ENCODE results near the gene SSX1.
"Not testable (repeated sequence)": the region's sequence is repeated elsewhere in the genome, so short reads cannot be mapped to it uniquely, and the experiment has no call there.

The SSX1 gene, protein sequence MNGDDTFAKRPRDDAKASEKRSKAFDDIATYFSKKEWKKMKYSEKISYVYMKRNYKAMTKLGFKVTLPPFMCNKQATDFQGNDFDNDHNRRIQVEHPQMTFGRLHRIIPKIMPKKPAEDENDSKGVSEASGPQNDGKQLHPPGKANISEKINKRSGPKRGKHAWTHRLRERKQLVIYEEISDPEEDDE

DNA sequence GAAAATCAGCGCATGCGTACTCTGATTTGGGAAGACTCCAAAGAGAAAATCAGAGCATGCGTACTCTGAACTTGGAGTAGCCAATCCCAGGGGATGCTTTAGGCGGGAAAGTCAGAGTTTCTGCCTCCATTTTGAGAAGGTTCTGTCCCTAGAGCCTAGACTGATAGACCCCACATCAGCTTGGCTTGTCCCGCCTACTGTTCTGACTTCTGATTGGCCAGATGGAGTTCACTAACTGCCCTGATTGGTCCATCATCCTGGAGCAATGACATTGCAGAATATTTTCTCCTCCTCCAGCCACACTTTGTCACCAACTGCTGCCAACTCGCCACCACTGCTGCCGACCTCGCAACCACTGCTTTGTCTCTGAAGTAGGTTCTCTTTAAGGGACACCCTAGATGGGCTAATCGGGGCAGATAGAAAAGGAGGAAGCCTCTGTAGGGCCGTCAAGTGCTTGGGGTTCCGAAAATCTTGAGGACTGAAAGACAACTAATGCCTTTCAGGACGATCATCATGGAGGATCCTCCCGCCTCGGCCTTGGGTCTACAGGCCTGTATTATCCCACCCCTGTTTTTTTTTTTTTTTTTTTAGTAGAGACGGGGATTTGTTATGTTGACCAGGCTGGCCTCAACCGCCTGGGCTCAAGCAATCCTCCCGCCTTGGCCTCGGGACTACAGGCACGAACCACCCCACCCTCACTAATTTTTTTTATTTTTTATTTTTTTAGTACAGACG lies at the start of gene SSX1:
SSX1 (plus strand) TSS at position 331 of the 735 bp plus-strand sequence. CDS start 1,850 bp downstream, outside the sequence.
- not testable (repeated sequence) for DNase-seq

DNA sequence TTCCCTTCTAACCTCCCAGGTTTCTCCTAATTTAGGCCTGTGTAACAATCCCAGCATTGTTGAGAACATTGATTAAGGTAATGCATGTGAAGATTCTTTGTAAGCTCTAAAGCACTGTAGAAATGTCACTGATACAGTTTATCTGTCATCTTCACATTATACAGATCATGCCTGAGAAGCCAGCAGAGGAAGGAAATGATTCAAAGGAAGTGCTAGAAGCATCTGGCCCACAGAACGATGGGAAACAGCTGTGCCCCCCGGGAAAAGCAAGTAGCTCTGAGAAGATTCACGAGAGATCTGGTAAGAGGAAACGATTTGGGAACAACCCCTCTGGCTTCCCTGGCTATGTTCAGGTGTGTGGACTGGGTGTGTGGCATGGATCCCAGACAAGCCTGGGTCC lies 40.9 kb upstream of the SSX1 start:
- not testable (repeated sequence) for DNase-seq

DNA sequence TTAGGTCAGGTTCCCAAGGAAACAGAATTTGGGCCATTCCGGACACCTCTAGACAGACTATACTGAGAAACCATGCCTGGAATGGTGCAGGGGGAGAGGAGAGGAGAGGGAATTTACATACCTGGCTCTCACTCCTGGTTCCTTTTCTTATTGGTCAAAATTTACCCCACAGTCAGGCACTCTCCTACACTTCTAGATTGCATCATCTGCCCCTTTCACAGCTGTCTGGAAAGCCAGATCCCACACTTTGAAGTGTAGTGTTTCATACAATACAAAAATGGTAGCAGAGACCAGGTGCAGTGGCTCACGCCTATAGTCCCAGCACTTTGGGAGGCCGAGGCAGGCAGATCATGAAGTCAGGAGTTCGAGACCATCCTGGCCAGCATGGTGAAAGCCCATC lies 31.0 kb upstream of the SSX1 start:
- DNase-seq: not testable (repeated sequence)

DNA sequence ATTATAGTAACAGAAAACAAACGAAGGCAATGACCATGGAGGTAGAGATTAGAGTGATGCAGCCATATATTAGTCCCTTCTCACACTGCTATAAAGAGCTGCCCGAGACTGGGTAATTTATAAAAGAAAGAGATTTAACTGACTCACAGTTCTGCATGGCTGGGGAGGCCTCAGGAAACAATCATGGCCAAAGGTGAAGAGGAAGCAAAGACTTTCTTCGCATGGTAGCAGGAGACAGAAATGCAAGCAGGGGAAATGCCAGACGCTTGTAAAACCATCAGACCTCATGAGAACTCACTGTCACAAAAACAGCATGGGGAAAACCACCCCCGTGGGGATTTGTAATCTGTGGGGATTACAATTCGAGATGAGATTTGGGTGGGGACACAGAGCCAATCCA lies 2.2 kb upstream of the SSX1 start:
- not testable (repeated sequence) for DNase-seq

DNA sequence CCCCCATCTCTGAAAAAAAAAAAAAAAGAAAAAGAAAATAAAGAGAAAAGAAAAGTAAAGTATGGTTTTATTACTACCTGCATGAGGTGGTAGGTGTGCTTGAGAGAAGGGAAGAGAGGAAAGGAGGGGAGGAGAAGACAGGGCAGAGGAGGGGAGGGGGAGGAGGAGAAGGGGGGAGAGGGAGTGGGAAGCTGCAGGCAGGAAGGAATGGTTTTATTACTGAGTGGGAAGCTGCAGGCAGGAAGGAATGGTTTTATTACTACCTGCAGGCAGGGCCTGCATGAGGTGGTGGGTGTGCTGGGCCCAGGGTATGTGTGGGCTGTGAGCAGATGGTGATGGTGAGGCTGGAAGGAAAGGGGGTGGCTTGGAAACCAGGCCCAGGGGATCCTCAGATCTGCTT lies 19.2 kb downstream of the SSX1 start:
- DNase-seq: not testable (repeated sequence)

DNA sequence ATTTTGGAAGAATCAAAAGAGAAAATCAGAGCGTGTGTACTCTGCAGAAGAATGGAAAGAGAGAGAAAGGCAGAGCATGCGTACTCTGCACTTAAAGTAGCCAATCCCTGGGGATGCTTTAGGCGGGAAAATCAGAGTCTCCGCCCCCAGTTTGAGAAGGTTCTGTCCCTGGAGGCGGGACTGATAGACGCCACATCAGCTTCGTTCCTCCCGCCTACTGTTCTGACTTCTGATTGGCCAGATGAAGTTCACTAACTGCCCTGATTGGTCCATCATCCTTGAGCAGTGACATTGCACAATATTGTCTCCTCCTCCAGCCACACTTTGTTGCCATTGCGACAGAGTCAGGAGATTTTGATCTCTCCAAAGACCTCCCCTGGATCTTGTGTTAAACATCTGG lies 23.8 kb downstream of the SSX1 start:
- no peak for DNase-seq

DNA sequence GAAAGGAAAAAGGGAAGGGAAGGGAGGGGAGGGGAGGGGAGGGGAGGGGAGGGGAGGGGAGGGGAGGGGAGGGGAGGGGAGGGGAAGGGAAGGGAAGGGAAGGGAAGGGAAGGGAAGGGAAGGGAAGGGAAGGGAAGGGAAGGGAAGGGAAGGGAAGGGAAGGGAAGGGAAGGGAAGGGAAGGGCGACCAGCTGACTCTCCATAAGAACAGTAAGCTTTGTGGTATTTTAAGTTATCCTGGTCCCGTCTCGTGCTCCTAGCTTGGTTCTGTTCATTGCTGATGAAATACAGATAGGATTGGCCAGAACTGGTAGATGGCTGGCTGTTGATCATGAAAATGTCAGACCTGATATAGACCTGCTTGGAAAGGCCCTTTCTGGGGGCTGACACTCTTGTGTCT lies 25.5 kb downstream of the SSX1 start:
- not testable (repeated sequence) for DNase-seq

DNA sequence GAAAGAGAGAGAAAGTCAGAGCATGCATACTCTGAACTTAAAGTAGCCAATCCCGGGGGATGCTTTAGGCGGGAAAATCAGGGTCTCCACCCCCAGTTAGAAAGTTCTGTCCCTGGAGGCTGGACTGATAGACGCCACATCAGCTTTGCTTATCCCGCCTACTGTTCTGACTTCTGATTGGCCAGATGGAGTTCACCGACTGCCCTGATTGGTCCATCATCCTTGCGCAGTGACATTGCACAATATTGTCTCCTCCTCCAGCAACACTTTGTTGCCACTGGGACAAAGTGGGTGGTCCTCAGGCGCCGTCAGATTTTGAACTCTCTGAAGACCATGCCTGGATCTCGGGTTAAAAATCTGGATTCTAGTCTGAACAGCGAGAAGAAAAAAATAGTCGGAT lies 51.0 kb downstream of the SSX1 start:
- DNase-seq: no peak

DNA sequence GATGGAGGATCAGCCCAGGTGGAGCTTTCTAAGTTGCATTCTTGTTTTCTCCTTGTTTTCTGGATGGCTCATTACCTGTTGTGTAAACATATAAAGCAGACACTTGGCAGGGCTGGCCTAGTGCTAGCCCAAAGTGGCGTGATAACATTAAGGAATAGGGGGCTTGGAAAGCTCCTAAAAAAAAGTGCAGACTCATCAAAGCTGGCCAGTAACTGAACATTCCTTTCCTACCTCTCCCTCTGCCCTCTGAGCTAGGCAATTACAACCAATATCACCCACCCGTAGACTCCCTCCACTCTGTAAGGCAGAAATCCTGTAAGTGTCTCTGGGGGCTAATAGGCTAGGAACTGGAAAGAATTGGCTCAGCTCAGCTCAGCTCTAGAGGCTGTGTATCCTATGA lies 58.8 kb downstream of the SSX1 start:
- not testable (repeated sequence) for DNase-seq

All from CD4-positive, alpha-beta T cell treated with Interleukin-10 for 1 hour (primary cell).